Transverse colon (tissue), 3 donors: ENCODE results near the gene PI4KA.
"Not testable (repeated sequence)": the region's sequence is repeated elsewhere in the genome, so short reads cannot be mapped to it uniquely, and the experiment has no call there.

Source experiments
- CTCF ChIP-seq, 5 experiments: fragments of 200-600 bp in 3 of 5; fragments of 450-650 bp in 2 of 5; sonication (generic) in 3 of 5; IDR thresholded peaks; 1 replicate in 2 of 5; 2 replicates in 3 of 5; pipeline ENCODE4 v1.5.1; 2016 to 2017; ENCODE audit warnings: antibody characterized with exemption in 5 of 5, inconsistent platforms in 3 of 5, mild to moderate bottlenecking in 2 of 5, moderate library complexity in 1 of 5
- POLR2A ChIP-seq: fragments of 450-650 bp; IDR thresholded peaks from one replicate; pipeline ENCODE4 v1.6.1; 2016; ENCODE audit warnings: antibody characterized with exemption, mild to moderate bottlenecking, moderate library complexity

- not testable (repeated sequence) for TF ChIP-seq POLR2A; CTCF (IDR thresholded peaks at IDR 0.05)
Measured at GRCh38 chr22:20690586-20691317, 167.9 kb downstream of the PI4KA start.
